CD14-positive monocyte (primary cell): ENCODE measurements around the gene ANKRD49. TPM values are rescaled to one million over a fixed set of nuclear protein-coding genes. Genes with fewer than 3 reads are reported as not detected.

Experiments used
- DNase-seq, 3 donors: peaks; one replicate each; pipeline ENCODE4 v3.0.0-alpha.2; 2011 to 2022
- H2AFZ ChIP-seq: 2 replicates; pipeline ENCODE4 v1.6.0; 2012; ENCODE audit warnings: mild to moderate bottlenecking, low read depth, low read length, inconsistent platforms; ENCODE audit not compliant: insufficient read depth, poor library complexity, severe bottlenecking
- H3K27ac ChIP-seq, 2 donors: 1 replicate in 1 of 2; 2 replicates in 1 of 2; pipeline ENCODE4 v1.5.1; 2012 to 2013; ENCODE audit warnings: low read length in 2 of 2, control low read depth in 1 of 2, inconsistent platforms in 1 of 2, low read depth in 1 of 2, mild to moderate bottlenecking in 1 of 2
- H3K27me3 ChIP-seq, 2 donors: one replicate each; pipeline versions ENCODE4 v1.6.0 to v1.6.1; 2011 to 2013; ENCODE audit warnings: low read length in 2 of 2; ENCODE audit not compliant: control insufficient read depth in 2 of 2, insufficient read depth in 2 of 2
- H3K36me3 ChIP-seq, 2 donors: replicated peaks in 1 of 2; 1 replicate in 1 of 2; 2 replicates in 1 of 2; pipeline versions ENCODE4 v1.5.1 to v1.6.1; 2012 to 2013; ENCODE audit warnings: low read length in 2 of 2, control low read depth in 1 of 2, inconsistent platforms in 1 of 2, mild to moderate bottlenecking in 1 of 2; ENCODE audit not compliant: insufficient read depth in 2 of 2, control insufficient read depth in 1 of 2
- H3K4me1 ChIP-seq, 2 donors: 1 replicate in 1 of 2; 2 replicates in 1 of 2; pipeline versions ENCODE4 v1.5.1 to v1.6.1; 2012 to 2013; ENCODE audit warnings: low read length in 2 of 2, control low read depth in 1 of 2, inconsistent platforms in 1 of 2, mild to moderate bottlenecking in 1 of 2, moderate library complexity in 1 of 2; ENCODE audit not compliant: insufficient read depth in 2 of 2, control insufficient read depth in 1 of 2
- H3K4me2 ChIP-seq: replicated peaks from 2 replicates; pipeline ENCODE3; 2012; ENCODE audit warnings: low read length, moderate library complexity, mild to moderate bottlenecking; ENCODE audit not compliant: poor library complexity, severe bottlenecking; ENCODE audit errors: extremely low read depth
- H3K4me3 ChIP-seq, 3 experiments: fragments of 200-600 bp in 1 of 3; sonication (generic) in 1 of 3; replicated peaks in 1 of 3; 1 replicate in 2 of 3; 2 replicates in 1 of 3; pipeline ENCODE4 v1.5.1; 2011 to 2013; ENCODE audit warnings: low read length in 3 of 3, mild to moderate bottlenecking in 3 of 3, control low read depth in 2 of 3, low read depth in 2 of 3, inconsistent platforms in 1 of 3, moderate library complexity in 1 of 3
- H3K79me2 ChIP-seq: 2 replicates; pipeline ENCODE4 v1.6.0; 2012; ENCODE audit warnings: mild to moderate bottlenecking, control low read depth, inconsistent platforms, low read length, moderate library complexity; ENCODE audit not compliant: insufficient read depth
- H3K9ac ChIP-seq: 2 replicates; pipeline ENCODE4 v1.6.0; 2017; ENCODE audit warnings: low read length, mild to moderate bottlenecking; ENCODE audit not compliant: insufficient read depth, poor library complexity, severe bottlenecking
- H3K9me3 ChIP-seq, 2 donors: replicated peaks in 1 of 2; 1 replicate in 1 of 2; 2 replicates in 1 of 2; pipeline versions ENCODE4 v1.5.1 to v1.6.1; 2012 to 2013; ENCODE audit warnings: low read length in 2 of 2, control low read depth in 1 of 2; ENCODE audit not compliant: control insufficient read depth in 1 of 2, insufficient read depth in 1 of 2
- H4K20me1 ChIP-seq: 2 replicates; pipeline ENCODE4 v1.6.0; 2012; ENCODE audit warnings: mild to moderate bottlenecking, low read length, control low read depth, moderate library complexity; ENCODE audit not compliant: insufficient read depth
- H3K27ac Mint-ChIP-seq, 7 donors: one replicate each; pipeline ENCODE4 v1.8.0; 2020; ENCODE audit warnings: mild to moderate bottlenecking in 7 of 7, mixed read lengths in 7 of 7, moderate library complexity in 6 of 7, inconsistent platforms in 2 of 7
- H3K27me3 Mint-ChIP-seq, 3 donors: one replicate each; pipeline ENCODE4 v1.8.0; 2021 to 2022; ENCODE audit warnings: low read depth in 3 of 3, mild to moderate bottlenecking in 3 of 3, mixed read lengths in 3 of 3, moderate library complexity in 3 of 3, inconsistent platforms in 1 of 3
- H3K36me3 Mint-ChIP-seq, 2 donors: one replicate each; pipeline ENCODE4 v1.8.0; 2020; ENCODE audit warnings: mixed read lengths in 2 of 2, inconsistent platforms in 1 of 2, mild to moderate bottlenecking in 1 of 2
- H3K4me1 Mint-ChIP-seq: one replicate; pipeline ENCODE4 v1.8.0; 2020; ENCODE audit warnings: mild to moderate bottlenecking, mixed read lengths
- H3K4me3 Mint-ChIP-seq, 2 donors: one replicate each; pipeline ENCODE4 v1.8.0; 2020; ENCODE audit warnings: mild to moderate bottlenecking in 2 of 2, mixed read lengths in 2 of 2, moderate library complexity in 1 of 2
- H3K9me3 Mint-ChIP-seq, 7 donors: one replicate each; pipeline ENCODE4 v1.8.0; 2020 to 2022; ENCODE audit warnings: mixed read lengths in 7 of 7, mild to moderate bottlenecking in 6 of 7, moderate library complexity in 6 of 7, inconsistent platforms in 2 of 7
- WGBS: methylation state at CpG from one replicate; pipeline ENCODE4 v1.1.5; 2013; ENCODE audit warnings: missing lambda C conversion rate; ENCODE audit not compliant: insufficient coverage; 5-methylcytosine and 5-hydroxymethylcytosine counted together
- intact Hi-C, 2 donors: fragments of 100-400 bp; cut with micrococcal nuclease; formaldehyde crosslinking; loops; one replicate each; pipeline versions ENCODE4 v1.15.0 to v1.15.1; 2023
- polyA plus RNA-seq, 3 donors: library from polyadenylated mRNA; depleted of rRNA in 1 of 3; unstranded in 2 of 3; stranded (reverse) in 1 of 3; fragments of 300-500 nt in 2 of 3; fragments of >200 nt in 1 of 3; fragmentation: Illumina TruSeq in 2 of 3; gene quantifications; 1 replicate in 2 of 3; 2 replicates in 1 of 3; pipeline ENCODE4 v1.2.3, GENCODE V29; 2012 to 2021
- TF ChIP-seq, protein P1 (sequence below): fragments of 200-600 bp; IDR thresholded peaks from one replicate; pipeline ENCODE4 v1.8.0; 2022; ENCODE audit warnings: antibody characterized with exemption, mild to moderate bottlenecking

Gene ANKRD49
- polyA plus RNA-seq, 3 donors = 12.0 to 13.1 (median 12.8) TPM

DNA sequence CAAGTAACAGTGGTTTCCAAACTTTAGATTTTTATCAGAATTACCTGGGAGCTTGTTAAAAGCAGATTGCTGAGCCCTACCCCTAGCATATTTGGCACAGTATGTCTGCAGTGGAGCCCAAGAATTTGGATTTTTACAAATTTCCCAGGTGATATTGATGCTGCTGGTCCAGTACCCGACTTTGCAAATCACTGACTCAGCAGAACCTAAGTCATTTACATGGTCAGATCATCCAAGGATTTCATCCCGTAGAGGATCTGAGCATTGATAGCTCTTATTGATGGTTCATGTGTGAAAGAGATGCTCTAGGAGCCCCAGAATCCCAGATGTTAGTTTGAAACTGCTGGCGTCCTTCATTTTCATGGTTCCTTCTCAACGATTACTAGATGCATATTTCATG lies 24.5 kb downstream of the ANKRD49 start:
- Histone ChIP-seq H3K4me1 (peaks cover 4 to 11% of the 10 kb centered on the region in 2 donors), H3K9me3 (no peaks in the 10 kb centered on the region), H3K4me3 (no peak overlapping the region), H3K79me2 (no peaks in the 10 kb centered on the region), H3K36me3 (no peaks in the 10 kb centered on the region), H3K27ac (no peak overlapping the region), H2AFZ (no peak overlapping the region), H3K27me3 (no peaks in the 10 kb centered on the region), H3K4me2 (no peak overlapping the region), H3K9ac (no peak overlapping the region), H4K20me1 (no peaks in the 10 kb centered on the region)
- Mint-ChIP-seq H3K4me3 (no peak overlapping the region), H3K27me3 (peaks cover 0 to 2% (median 1%) of the 10 kb centered on the region in 3 donors), H3K27ac (no peak overlapping the region), H3K36me3 (no peaks in the 10 kb centered on the region), H3K4me1 (peaks cover 6% of the 10 kb centered on the region), H3K9me3 (peaks cover 0 to 2% (median 0%) of the 10 kb centered on the region in 7 donors)
- intact Hi-C loops = loop anchor here in 1 of 2 donors (2.0 kb wide), 1 partner anchor 81 kb away; no protein-coding TSS in a partner anchor
- no peak for DNase-seq
- WGBS = no CpG with 5 or more reads among the region's 4 CpGs
- TF ChIP-seq, protein P1, sequence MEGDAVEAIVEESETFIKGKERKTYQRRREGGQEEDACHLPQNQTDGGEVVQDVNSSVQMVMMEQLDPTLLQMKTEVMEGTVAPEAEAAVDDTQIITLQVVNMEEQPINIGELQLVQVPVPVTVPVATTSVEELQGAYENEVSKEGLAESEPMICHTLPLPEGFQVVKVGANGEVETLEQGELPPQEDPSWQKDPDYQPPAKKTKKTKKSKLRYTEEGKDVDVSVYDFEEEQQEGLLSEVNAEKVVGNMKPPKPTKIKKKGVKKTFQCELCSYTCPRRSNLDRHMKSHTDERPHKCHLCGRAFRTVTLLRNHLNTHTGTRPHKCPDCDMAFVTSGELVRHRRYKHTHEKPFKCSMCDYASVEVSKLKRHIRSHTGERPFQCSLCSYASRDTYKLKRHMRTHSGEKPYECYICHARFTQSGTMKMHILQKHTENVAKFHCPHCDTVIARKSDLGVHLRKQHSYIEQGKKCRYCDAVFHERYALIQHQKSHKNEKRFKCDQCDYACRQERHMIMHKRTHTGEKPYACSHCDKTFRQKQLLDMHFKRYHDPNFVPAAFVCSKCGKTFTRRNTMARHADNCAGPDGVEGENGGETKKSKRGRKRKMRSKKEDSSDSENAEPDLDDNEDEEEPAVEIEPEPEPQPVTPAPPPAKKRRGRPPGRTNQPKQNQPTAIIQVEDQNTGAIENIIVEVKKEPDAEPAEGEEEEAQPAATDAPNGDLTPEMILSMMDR = no peak

DNA sequence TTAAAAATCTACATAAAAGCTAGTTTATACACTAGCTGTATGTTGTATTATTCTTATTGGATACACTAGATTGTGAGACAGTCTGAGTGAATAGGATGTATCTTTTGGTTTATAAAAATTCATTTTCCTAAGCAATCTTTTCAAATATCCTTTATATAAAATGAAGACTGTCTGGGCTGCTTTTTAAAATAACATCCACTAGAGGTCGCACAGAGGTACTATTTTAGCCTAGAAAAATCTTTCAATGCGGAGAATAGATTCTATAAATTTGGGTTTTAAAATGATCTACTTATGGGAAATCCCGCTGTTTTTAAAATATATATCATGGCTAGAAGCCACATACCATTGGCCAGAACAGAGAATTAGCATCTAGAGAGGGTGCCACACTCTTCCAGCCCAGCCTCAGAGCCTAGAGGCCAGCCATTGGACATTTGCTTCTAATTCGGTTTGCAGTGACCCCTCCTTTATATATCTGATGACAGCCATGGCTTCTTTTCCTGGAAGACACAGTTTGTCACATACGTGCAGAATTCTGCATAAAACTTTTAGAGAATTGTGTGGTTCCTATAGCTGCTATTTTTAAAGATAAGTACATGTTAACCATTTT lies 25.8 kb downstream of the ANKRD49 start:
- Histone ChIP-seq H3K27ac (no peak overlapping the region), H3K79me2 (peaks cover under 1% of the 10 kb centered on the region), H3K9me3 (no peaks in the 10 kb centered on the region), H3K4me3 (peak overlapping the region in 2 of 3 experiments; percentile 19 to 43), H3K4me1 (peaks cover 4 to 9% of the 10 kb centered on the region in 2 donors), H3K4me2 (peak overlapping the region; percentile 61), H2AFZ (peak overlapping the region; percentile 55), H3K9ac (no peak overlapping the region), H4K20me1 (no peaks in the 10 kb centered on the region), H3K27me3 (no peaks in the 10 kb centered on the region), H3K36me3 (no peaks in the 10 kb centered on the region)
- intact Hi-C loops = loop anchor here (2.0 to 5.0 kb wide), 2 partner anchors 78 to 79 kb away; no protein-coding TSS in a partner anchor
- Mint-ChIP-seq H3K27ac (no peak overlapping the region), H3K36me3 (no peaks in the 10 kb centered on the region), H3K27me3 (peaks cover 0 to 2% (median 1%) of the 10 kb centered on the region in 3 donors), H3K9me3 (peaks cover 0 to 2% (median 0%) of the 10 kb centered on the region in 7 donors), H3K4me1 (peaks cover 4% of the 10 kb centered on the region), H3K4me3 (no peak overlapping the region)
- TF ChIP-seq, protein P1 = peak; percentile 74
- DNase-seq = peak; percentile 21 to 61 (median 43)
- no CpG with 5 or more reads among the region's 5 CpGs for WGBS
